GM12878 (cell line): Measurements from ENCODE around the gene PI4KA. TPM values are rescaled to one million over a fixed set of nuclear protein-coding genes. Genes with fewer than 3 reads are reported as not detected.

Experiments used
- ATAC-seq: fragments of 200-7000 bp; cut with Tn5 transposase; 3 replicates; pipeline ENCODE4 v1.9.1; 2020; ENCODE audit warnings: mild to moderate bottlenecking, moderate library complexity
- BruUV-seq: library from RNA; stranded (reverse); fragments of 400-500 nt; replicated peaks from 2 replicates; lab custom pipeline; 2021; lab: Mats Ljungman, UMichigan
- CTCF ChIA-PET: fragments of 300-600 bp; sonication (Branson Sonifier 250); formaldehyde crosslinking; extraction: SDS; loops from one replicate; lab custom pipeline; 2021; ENCODE audit warnings: inconsistent platforms; lab: Yijun Ruan, JAX
- POLR2A ChIA-PET: fragments of 350-600 bp; formaldehyde crosslinking; extraction: SDS; loops from one replicate; lab custom pipeline; 2021; ENCODE audit warnings: inconsistent platforms; lab: Charles Lee
- RAD21 ChIA-PET: fragments of 300-600 bp; sonication (Branson Sonifier 250); formaldehyde crosslinking; loops from one replicate; lab custom pipeline; 2023; ENCODE audit warnings: antibody characterized with exemption; ENCODE audit not compliant: unreplicated experiment; lab: Charles Lee
- SMC1A ChIA-PET: fragments of 300-600 bp; sonication (Branson Sonifier 250); formaldehyde crosslinking; loops from one replicate; lab custom pipeline; 2023; ENCODE audit not compliant: unreplicated experiment, uncharacterized antibody; lab: Charles Lee
- DNase-seq: peaks from one replicate; pipeline ENCODE4 v3.0.0-alpha.2; 2011; ENCODE audit warnings: low read depth, low spot score
- FAIRE-seq: peaks from 3 replicates; lab custom pipeline; 2011; peaks lifted over from hg19 to GRCh38; lab: Jason Lieb, UNC
- H2AFZ ChIP-seq: 2 replicates; pipeline ENCODE4 v1.6.0; 2011; ENCODE audit warnings: low read depth, low read length, control low read depth; ENCODE audit not compliant: control insufficient read depth
- H3K27ac ChIP-seq: 2 replicates; pipeline ENCODE4 v1.5.1; 2011; ENCODE audit warnings: control low read depth; ENCODE audit not compliant: control insufficient read depth, insufficient read depth
- H3K27me3 ChIP-seq, 2 experiments: replicated peaks in 1 of 2; 2 replicates each; pipeline versions ENCODE4 v1.6.0 to v1.6.1; 2011; ENCODE audit warnings: low read length in 1 of 2; ENCODE audit not compliant: control insufficient read depth in 2 of 2, insufficient read depth in 2 of 2
- H3K36me3 ChIP-seq, 2 experiments: 2 replicates each; pipeline ENCODE4 v1.5.1; 2011; ENCODE audit warnings: low read length in 1 of 2; ENCODE audit not compliant: control insufficient read depth in 2 of 2, insufficient read depth in 2 of 2
- H3K4me1 ChIP-seq: 2 replicates; pipeline ENCODE4 v1.6.1; 2011; ENCODE audit warnings: mild to moderate bottlenecking, low read length, moderate library complexity, mixed read lengths; ENCODE audit not compliant: control insufficient read depth, insufficient read depth
- H3K4me2 ChIP-seq: 2 replicates; pipeline ENCODE4 v1.6.0; 2011; ENCODE audit warnings: control low read depth; ENCODE audit not compliant: control insufficient read depth, insufficient read depth
- H3K4me3 ChIP-seq: fragments of 200-600 bp; sonication (generic); 2 replicates; pipeline ENCODE4 v1.5.1; 2016
- H3K79me2 ChIP-seq: 2 replicates; pipeline ENCODE4 v1.6.0; 2011; ENCODE audit warnings: low read length; ENCODE audit not compliant: control insufficient read depth, insufficient read depth
- H3K9ac ChIP-seq: 2 replicates; pipeline ENCODE4 v1.8.0; 2011; ENCODE audit warnings: low read length, control low read depth, mixed read lengths; ENCODE audit not compliant: control insufficient read depth, insufficient read depth
- H3K9me3 ChIP-seq: replicated peaks from 3 replicates; pipeline ENCODE4 v1.5.1; 2011; ENCODE audit warnings: mild to moderate bottlenecking, low read length; ENCODE audit not compliant: control insufficient read depth, insufficient read depth
- H4K20me1 ChIP-seq: 2 replicates; pipeline ENCODE4 v1.6.0; 2011; ENCODE audit not compliant: control insufficient read depth, insufficient read depth
- NR2C2 ChIP-seq: IDR thresholded peaks from 2 replicates; pipeline ENCODE4 v1.6.1; 2011; ENCODE audit warnings: borderline replicate concordance, low read depth; ENCODE audit not compliant: control insufficient read depth, insufficient read length
- RB1 ChIP-seq: fragments of 450-650 bp; formaldehyde crosslinking; IDR thresholded peaks from 2 replicates; pipeline ENCODE4 v1.6.1; 2017; ENCODE audit warnings: mild to moderate bottlenecking, borderline replicate concordance
- RELA ChIP-seq: fragments of 450-650 bp; IDR thresholded peaks from 2 replicates; pipeline ENCODE4 v1.8.0; 2014; ENCODE audit warnings: borderline replicate concordance; ENCODE audit not compliant: partially characterized antibody
- SREBF1 ChIP-seq: IDR thresholded peaks from 2 replicates; pipeline ENCODE4 v1.6.1; 2012; ENCODE audit warnings: mild to moderate bottlenecking, low read length
- SREBF2 ChIP-seq: IDR thresholded peaks from 2 replicates; pipeline ENCODE4 v1.6.1; 2012; ENCODE audit warnings: mild to moderate bottlenecking, low read length
- ZBED1 ChIP-seq: IDR thresholded peaks from 2 replicates; pipeline ENCODE4 v1.6.1; 2016; ENCODE audit warnings: borderline replicate concordance
- WGBS: methylation state at CpG from one replicate; pipeline ENCODE4 v1.1.6; 2016; ENCODE audit warnings: low lambda C conversion rate; ENCODE audit not compliant: insufficient replicate concordance, insufficient coverage; ENCODE audit errors: missing lambda C conversion rate; 5-methylcytosine and 5-hydroxymethylcytosine counted together
- in situ Hi-C: fragments of 300-500 bp; cut with MboI; formaldehyde crosslinking; loops from 9 replicates; pipeline ENCODE4 v1.14.3; 2018; ENCODE audit warnings: mixed read lengths
- intact Hi-C: fragments of 100-400 bp; cut with micrococcal nuclease; formaldehyde crosslinking; loops from one replicate; pipeline ENCODE4 v1.14.2; 2022; ENCODE audit not compliant: unreplicated experiment
- polyA plus RNA-seq, 11 experiments: library from polyadenylated mRNA; depleted of rRNA in 4 of 11; unstranded in 6 of 11; stranded (reverse) in 5 of 11; fragments of >200 nt; fragmentation: Nextera tagmentation in 4 of 11; fragmentation: Illumina TruSeq in 1 of 11; extraction: Ambion mirVana in 4 of 11; extraction: Trizol in 1 of 11; gene quantifications; 1 replicate in 1 of 11; 2 replicates in 10 of 11; pipeline versions ENCODE4 v1.2.1 to v1.2.3, GENCODE V29; 2011 to 2016; ENCODE audit warnings: inconsistent platforms in 2 of 11, missing spikeins in 2 of 11, low read depth in 1 of 11
- total RNA-seq, 4 experiments: library from RNA; depleted of rRNA in 3 of 4; stranded (reverse); fragments of >200 nt in 3 of 4; fragmentation: Illumina TruSeq in 1 of 4; extraction: Trizol in 1 of 4; gene quantifications; 2 replicates each; pipeline versions ENCODE4 v1.2.1 to v1.2.3, GENCODE V29; 2013 to 2021
- TF ChIP-seq, protein P1 (sequence below): fragments of 450-650 bp; IDR thresholded peaks from 2 replicates; pipeline ENCODE4 v1.6.1; 2018; ENCODE audit warnings: mild to moderate bottlenecking, low read depth, moderate library complexity; ENCODE audit not compliant: partially characterized antibody

The PI4KA gene
- total and polyA plus RNA-seq, 10 of the 15 experiments (the other 5 are each of a cell fraction or from before 2014, with no cell fraction given): 4.2 to 78.4 (median 42.1) TPM

DNA sequence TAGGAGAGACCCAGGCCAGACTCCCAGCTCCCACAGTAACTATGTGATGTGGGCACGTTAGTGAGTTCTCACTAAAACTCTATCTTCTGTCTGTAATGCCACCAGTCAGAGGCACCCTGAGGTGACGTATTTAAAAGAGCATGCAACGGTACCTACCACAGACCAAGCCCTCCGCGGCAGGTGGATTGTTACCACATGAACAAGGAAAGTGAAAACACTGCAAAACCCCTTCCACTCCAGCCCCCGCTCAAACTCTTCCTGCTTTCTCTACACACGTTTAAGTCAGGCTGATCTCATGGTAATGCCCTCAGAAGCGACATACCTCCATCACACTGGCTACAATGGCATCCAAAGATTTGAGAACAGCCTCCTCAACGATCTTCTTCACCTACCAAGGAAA is 48.0 kb downstream of the PI4KA start:
- no peaks in the 10 kb centered on the region for H3K4me1 ChIP-seq
- ChIA-PET CTCF (no interaction called here), SMC1A (no interaction called here), RAD21 (no interaction called here), POLR2A (no interaction called here)
- no peak for DNase-seq
- TF ChIP-seq NR2C2 (no peak), RB1 (no peak), SREBF2 (no peak), ZBED1 (no peak), RELA (no peak), SREBF1 (no peak)
- TF ChIP-seq, protein P1, sequence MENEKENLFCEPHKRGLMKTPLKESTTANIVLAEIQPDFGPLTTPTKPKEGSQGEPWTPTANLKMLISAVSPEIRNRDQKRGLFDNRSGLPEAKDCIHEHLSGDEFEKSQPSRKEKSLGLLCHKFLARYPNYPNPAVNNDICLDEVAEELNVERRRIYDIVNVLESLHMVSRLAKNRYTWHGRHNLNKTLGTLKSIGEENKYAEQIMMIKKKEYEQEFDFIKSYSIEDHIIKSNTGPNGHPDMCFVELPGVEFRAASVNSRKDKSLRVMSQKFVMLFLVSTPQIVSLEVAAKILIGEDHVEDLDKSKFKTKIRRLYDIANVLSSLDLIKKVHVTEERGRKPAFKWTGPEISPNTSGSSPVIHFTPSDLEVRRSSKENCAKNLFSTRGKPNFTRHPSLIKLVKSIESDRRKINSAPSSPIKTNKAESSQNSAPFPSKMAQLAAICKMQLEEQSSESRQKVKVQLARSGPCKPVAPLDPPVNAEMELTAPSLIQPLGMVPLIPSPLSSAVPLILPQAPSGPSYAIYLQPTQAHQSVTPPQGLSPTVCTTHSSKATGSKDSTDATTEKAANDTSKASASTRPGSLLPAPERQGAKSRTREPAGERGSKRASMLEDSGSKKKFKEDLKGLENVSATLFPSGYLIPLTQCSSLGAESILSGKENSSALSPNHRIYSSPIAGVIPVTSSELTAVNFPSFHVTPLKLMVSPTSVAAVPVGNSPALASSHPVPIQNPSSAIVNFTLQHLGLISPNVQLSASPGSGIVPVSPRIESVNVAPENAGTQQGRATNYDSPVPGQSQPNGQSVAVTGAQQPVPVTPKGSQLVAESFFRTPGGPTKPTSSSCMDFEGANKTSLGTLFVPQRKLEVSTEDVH: no peak
- H3K36me3 ChIP-seq: peaks cover 0 to 2% of the 10 kb centered on the region in 2 experiments; a peak in 2 of 4 replicates
- intact Hi-C loops: no loop called here
- no peaks in the 10 kb centered on the region for H3K27me3 ChIP-seq
- over 99% methylated on average over 9 of the region's 9 CpGs for WGBS
- no peak for FAIRE-seq
- no peak overlapping the region for H3K27ac ChIP-seq
- no peak overlapping the region for H3K4me2 ChIP-seq
- no peak overlapping the region for H2AFZ ChIP-seq
- ATAC-seq: no peak
- H4K20me1 ChIP-seq: no peaks in the 10 kb centered on the region
- no peak overlapping the region for H3K9ac ChIP-seq
- no peaks in the 10 kb centered on the region for H3K79me2 ChIP-seq
- in situ Hi-C loops: no loop called here
- no peaks in the 10 kb centered on the region for H3K9me3 ChIP-seq
- H3K4me3 ChIP-seq: no peak overlapping the region
- no TSS peak for BruUV-seq
